HL-60 (cell line): Measurements from ENCODE around the gene KIAA1671.

Experiments
- DNase-seq, 2 experiments: peaks; one replicate each; pipeline ENCODE4 v3.0.0-alpha.2; 2010 to 2020; ENCODE audit warnings: low read depth in 1 of 2, low spot score in 1 of 2
- H3K27ac ChIP-seq: fragments of 250-450 bp; sonication (Bioruptor Pico); replicated peaks from 2 replicates; pipeline ENCODE4 v1.5.1; 2020; ENCODE audit warnings: mild to moderate bottlenecking, moderate library complexity
- H3K27me3 ChIP-seq: fragments of 250-450 bp; sonication (Bioruptor Pico); 2 replicates; pipeline ENCODE4 v1.5.1; 2021; ENCODE audit warnings: mild to moderate bottlenecking, moderate library complexity; ENCODE audit not compliant: insufficient read depth, poor library complexity, severe bottlenecking
- H3K4me3 ChIP-seq: replicated peaks from 2 replicates; pipeline ENCODE4 v1.5.1; 2011; ENCODE audit warnings: mild to moderate bottlenecking, control low read depth, low read length; ENCODE audit not compliant: insufficient read depth
- GABPA ChIP-seq: IDR thresholded peaks from 2 replicates; pipeline ENCODE4 v1.6.1; 2012; ENCODE audit warnings: low read depth
- POLR2AphosphoS5 ChIP-seq: IDR thresholded peaks from 2 replicates; pipeline ENCODE4 v1.6.1; 2012; ENCODE audit warnings: low read depth
- SPI1 ChIP-seq: IDR thresholded peaks from 2 replicates; pipeline ENCODE4 v1.6.1; 2012; ENCODE audit warnings: low read depth, mild to moderate bottlenecking, borderline replicate concordance
- TF ChIP-seq, protein P1 (sequence below): IDR thresholded peaks from 2 replicates; pipeline ENCODE4 v1.6.1; 2012; ENCODE audit warnings: low read depth; ENCODE audit not compliant: insufficient replicate concordance
- TF ChIP-seq, protein P2 (sequence below): IDR thresholded peaks from one replicate; pipeline ENCODE4 v1.5.1; 2011; ENCODE audit warnings: low read length, control low read depth, inconsistent platforms; ENCODE audit not compliant: insufficient read depth

KIAA1671 gene

DNA sequence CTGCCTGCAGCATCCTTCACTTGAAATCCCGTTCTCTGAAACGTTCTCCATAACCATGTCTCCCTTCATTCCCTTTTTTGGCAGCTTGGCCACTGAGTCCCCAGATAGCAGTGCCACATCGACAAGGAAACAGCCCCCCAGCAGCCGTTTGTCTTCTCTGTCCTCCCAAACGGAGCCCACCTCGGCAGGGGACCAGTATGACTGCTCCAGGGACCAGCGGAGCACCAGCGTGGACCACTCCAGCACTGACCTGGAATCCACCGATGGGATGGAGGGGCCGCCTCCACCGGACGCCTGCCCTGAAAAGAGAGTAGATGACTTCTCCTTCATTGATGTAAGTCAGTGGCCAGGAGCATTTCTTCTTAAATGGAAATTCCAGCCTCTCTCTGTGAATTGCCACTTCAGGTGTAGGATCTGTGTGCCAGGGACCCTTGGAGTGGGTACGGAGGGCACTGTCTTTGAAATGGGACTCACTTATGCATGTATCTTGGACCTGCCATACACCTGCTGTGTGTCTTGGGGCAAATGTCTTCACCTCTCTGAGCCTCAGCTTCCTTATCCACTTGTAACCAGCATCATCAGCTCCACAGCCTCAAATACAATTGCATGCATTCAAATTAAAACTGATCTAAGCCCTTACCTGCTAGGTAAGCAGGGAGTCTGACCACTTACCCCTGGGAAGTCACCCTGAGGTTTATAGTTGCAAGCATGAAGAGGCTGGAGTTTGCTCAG lies 221.8 kb downstream of the KIAA1671 start:
- DNase-seq, result no peak
- TF ChIP-seq, protein P1, sequence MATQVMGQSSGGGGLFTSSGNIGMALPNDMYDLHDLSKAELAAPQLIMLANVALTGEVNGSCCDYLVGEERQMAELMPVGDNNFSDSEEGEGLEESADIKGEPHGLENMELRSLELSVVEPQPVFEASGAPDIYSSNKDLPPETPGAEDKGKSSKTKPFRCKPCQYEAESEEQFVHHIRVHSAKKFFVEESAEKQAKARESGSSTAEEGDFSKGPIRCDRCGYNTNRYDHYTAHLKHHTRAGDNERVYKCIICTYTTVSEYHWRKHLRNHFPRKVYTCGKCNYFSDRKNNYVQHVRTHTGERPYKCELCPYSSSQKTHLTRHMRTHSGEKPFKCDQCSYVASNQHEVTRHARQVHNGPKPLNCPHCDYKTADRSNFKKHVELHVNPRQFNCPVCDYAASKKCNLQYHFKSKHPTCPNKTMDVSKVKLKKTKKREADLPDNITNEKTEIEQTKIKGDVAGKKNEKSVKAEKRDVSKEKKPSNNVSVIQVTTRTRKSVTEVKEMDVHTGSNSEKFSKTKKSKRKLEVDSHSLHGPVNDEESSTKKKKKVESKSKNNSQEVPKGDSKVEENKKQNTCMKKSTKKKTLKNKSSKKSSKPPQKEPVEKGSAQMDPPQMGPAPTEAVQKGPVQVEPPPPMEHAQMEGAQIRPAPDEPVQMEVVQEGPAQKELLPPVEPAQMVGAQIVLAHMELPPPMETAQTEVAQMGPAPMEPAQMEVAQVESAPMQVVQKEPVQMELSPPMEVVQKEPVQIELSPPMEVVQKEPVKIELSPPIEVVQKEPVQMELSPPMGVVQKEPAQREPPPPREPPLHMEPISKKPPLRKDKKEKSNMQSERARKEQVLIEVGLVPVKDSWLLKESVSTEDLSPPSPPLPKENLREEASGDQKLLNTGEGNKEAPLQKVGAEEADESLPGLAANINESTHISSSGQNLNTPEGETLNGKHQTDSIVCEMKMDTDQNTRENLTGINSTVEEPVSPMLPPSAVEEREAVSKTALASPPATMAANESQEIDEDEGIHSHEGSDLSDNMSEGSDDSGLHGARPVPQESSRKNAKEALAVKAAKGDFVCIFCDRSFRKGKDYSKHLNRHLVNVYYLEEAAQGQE, result no peak
- TF ChIP-seq, protein P2, sequence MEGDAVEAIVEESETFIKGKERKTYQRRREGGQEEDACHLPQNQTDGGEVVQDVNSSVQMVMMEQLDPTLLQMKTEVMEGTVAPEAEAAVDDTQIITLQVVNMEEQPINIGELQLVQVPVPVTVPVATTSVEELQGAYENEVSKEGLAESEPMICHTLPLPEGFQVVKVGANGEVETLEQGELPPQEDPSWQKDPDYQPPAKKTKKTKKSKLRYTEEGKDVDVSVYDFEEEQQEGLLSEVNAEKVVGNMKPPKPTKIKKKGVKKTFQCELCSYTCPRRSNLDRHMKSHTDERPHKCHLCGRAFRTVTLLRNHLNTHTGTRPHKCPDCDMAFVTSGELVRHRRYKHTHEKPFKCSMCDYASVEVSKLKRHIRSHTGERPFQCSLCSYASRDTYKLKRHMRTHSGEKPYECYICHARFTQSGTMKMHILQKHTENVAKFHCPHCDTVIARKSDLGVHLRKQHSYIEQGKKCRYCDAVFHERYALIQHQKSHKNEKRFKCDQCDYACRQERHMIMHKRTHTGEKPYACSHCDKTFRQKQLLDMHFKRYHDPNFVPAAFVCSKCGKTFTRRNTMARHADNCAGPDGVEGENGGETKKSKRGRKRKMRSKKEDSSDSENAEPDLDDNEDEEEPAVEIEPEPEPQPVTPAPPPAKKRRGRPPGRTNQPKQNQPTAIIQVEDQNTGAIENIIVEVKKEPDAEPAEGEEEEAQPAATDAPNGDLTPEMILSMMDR, result no peak
- TF ChIP-seq SPI1 (no peak), POLR2AphosphoS5 (no peak)
- no peak overlapping the region for H3K27ac ChIP-seq

DNA sequence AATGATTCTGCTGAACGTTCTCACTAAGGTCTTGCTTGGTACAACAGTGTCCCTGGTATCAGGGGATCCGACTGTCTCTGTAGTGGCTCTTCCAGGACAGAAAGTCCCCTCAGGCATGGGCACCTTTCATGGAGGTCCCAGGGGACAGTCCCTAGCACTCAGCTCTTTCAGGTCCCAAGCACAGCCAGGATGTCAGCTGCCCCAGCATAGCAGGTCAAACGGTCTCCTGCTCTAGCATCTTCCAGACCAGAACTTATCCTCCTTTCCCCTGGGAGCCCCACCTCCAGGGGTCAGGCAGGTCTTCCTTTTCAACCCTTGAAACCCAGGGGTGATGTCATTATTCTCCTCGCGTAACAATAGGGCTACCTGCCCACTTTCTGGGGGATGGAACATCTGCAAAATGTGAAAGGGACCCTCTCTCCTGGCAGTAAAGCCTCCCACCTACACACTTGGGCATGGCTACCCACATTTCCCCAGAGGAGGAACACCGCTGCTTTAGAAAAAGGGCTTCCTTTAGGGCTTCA lies 222.4 kb downstream of the KIAA1671 start:
- H3K4me3 ChIP-seq, result no peak overlapping the region
- no peak overlapping the region for H3K27ac ChIP-seq
- TF ChIP-seq, protein P1, result no peak
- TF ChIP-seq SPI1, result no peak
- TF ChIP-seq, protein P2, result no peak
- no peak for TF ChIP-seq POLR2AphosphoS5
- TF ChIP-seq GABPA, result no peak
- DNase-seq, result no peak
- H3K27me3 ChIP-seq, result peaks cover 8% of the 10 kb centered on the region

More for the DNA sequence above, 221.8 kb downstream of the KIAA1671 start:
- Histone ChIP-seq H3K27me3 (peaks cover 2% of the 10 kb centered on the region), H3K4me3 (no peak overlapping the region)

DNA sequence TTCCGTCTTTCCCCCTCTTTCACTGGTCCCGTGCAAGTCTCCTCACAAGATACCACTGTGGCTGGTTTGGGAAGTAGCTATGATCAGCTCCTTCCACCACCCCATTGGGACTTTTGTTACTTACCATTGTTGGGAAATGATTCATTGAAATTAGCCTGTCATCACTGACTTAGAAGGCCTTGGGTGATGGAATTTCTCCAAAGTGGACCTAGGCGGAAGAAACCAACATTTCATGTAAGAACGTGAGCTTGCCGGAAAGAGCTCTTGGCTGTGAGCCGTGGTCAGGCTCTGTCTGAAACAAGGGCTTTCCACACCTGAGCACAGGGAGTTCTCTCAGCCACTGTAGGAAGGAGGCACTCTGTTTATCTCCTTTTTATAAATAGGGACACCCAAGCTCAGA lies 223.7 kb downstream of the KIAA1671 start:
- no peak overlapping the region for H3K4me3 ChIP-seq
- TF ChIP-seq, protein P2, result no peak
- no peak for TF ChIP-seq SPI1
- TF ChIP-seq, protein P1, result no peak
- TF ChIP-seq POLR2AphosphoS5, result no peak
- TF ChIP-seq GABPA, result no peak
- no peak for DNase-seq
- no peak overlapping the region for H3K27ac ChIP-seq
- H3K27me3 ChIP-seq, result peaks cover 8% of the 10 kb centered on the region
